ENCODE results near the gene CGNL1.

The CGNL1 gene

GRCh38 chr15:57354436-57355123, 21.7 kb upstream of the CGNL1 start:
- no peak for DNase-seq (ENCODE audit: low read depth)

- DNase-seq (ENCODE audit: low read depth) = no peak
These were observed 21.0 kb upstream of the CGNL1 start for GRCh38 chr15:57355259-57355658.

- no peak for DNase-seq (ENCODE audit: low read depth)
These were observed 20.1 kb upstream of the CGNL1 start for GRCh38 chr15:57356178-57356577.

GRCh38 chr15:57356636-57357035, 19.7 kb upstream of the CGNL1 start:
- DNase-seq (ENCODE audit: low read depth) = no peak

- no peak for DNase-seq (ENCODE audit: low read depth)
These were observed 18.5 kb upstream of the CGNL1 start for GRCh38 chr15:57357799-57358198.

GRCh38 chr15:57358571-57358970, 17.7 kb upstream of the CGNL1 start:
- no peak for DNase-seq (ENCODE audit: low read depth)

GRCh38 chr15:57363661-57364060, 12.6 kb upstream of the CGNL1 start:
- DNase-seq (ENCODE audit: low read depth) = no peak

- DNase-seq (ENCODE audit: low read depth) = no peak
These were observed 11.9 kb upstream of the CGNL1 start for GRCh38 chr15:57364282-57365007.

- DNase-seq (ENCODE audit: low read depth) = no peak
These were observed 8.7 kb upstream of the CGNL1 start for GRCh38 chr15:57367556-57367955.

GRCh38 chr15:57370929-57371328, 5.4 kb upstream of the CGNL1 start:
- DNase-seq (ENCODE audit: low read depth) = no peak

GRCh38 chr15:57373251-57373881, 2.9 kb upstream of the CGNL1 start:
- DNase-seq (ENCODE audit: low read depth) = no peak

- DNase-seq (ENCODE audit: low read depth) = no peak
These were observed 2.4 kb upstream of the CGNL1 start for GRCh38 chr15:57373882-57374276.

- no peak for DNase-seq (ENCODE audit: low read depth)
These were observed 582 bp downstream of the CGNL1 start for GRCh38 chr15:57376696-57377477.

- DNase-seq (ENCODE audit: low read depth) = no peak
These were observed 1.2 kb downstream of the CGNL1 start for GRCh38 chr15:57377478-57377847.

- no peak for DNase-seq (ENCODE audit: low read depth)
These were observed 3.2 kb downstream of the CGNL1 start for GRCh38 chr15:57379487-57379886.

- no peak for DNase-seq (ENCODE audit: low read depth)
These were observed 4.5 kb downstream of the CGNL1 start for GRCh38 chr15:57380854-57381253.

- DNase-seq (ENCODE audit: low read depth) = no peak
These were observed 5.9 kb downstream of the CGNL1 start for GRCh38 chr15:57382215-57382614.

GRCh38 chr15:57382969-57383368, 6.7 kb downstream of the CGNL1 start:
- no peak for DNase-seq (ENCODE audit: low read depth)

- no peak for DNase-seq (ENCODE audit: low read depth)
These were observed 7.7 kb downstream of the CGNL1 start for GRCh38 chr15:57384024-57384423.

- DNase-seq (ENCODE audit: low read depth) = no peak
These were observed 8.5 kb downstream of the CGNL1 start for GRCh38 chr15:57384816-57385215.

GRCh38 chr15:57385923-57386390, 9.7 kb downstream of the CGNL1 start:
- no peak for DNase-seq (ENCODE audit: low read depth)

- no peak for DNase-seq (ENCODE audit: low read depth)
These were observed 10.7 kb downstream of the CGNL1 start for GRCh38 chr15:57386976-57387375.

Measured in stimulated activated CD4-positive, alpha-beta T cell treated with anti-CD3 and anti-CD28 coated beads, Interleukin-2, amount 100 ng/mL, for 4 hours (primary cell).